Measurements from ENCODE around the gene CEP350. TPM values are rescaled to one million over a fixed set of nuclear protein-coding genes. Genes with fewer than 3 reads are reported as not detected.

The CEP350 gene
- total and polyA plus RNA-seq, 10 of the 15 experiments (the other 5 are each of a cell fraction or from before 2014, with no cell fraction given), result 5.2 to 46.0 (median 23.1) TPM

GRCh38 chr1:180154325-180155181, 199.9 kb downstream of the CEP350 start, which contains the start of gene QSOX1 (continued):
- peak; percentile 72 for TF ChIP-seq NKRF (conservative IDR thresholded peaks at IDR 0.05)
- TF ChIP-seq SRF (IDR thresholded peaks at IDR 0.05; ENCODE audit: low read depth in 2 of 2, low read length in 2 of 2), result no peak
- 0 out of 2 replicates have a peak, but pooled peaks have one; percentile 41 for TF ChIP-seq STAT1 (conservative IDR thresholded peaks at IDR 0.05)
- TF ChIP-seq TAF1 (IDR thresholded peaks at IDR 0.05; ENCODE audit: borderline replicate concordance, low read depth, low read length), result peak; percentile 47; the same call in 1 of the 2 replicates
- peak; percentile 87 for TF ChIP-seq IKZF1 (conservative IDR thresholded peaks at IDR 0.05)
- TF ChIP-seq CHD1 (IDR thresholded peaks at IDR 0.05; ENCODE audit: low read depth, low read length), result no peak
- TF ChIP-seq KDM1A (IDR thresholded peaks at IDR 0.05; ENCODE audit: borderline replicate concordance), result no peak
- TF ChIP-seq GATAD2B (conservative IDR thresholded peaks at IDR 0.05; ENCODE audit: low read depth), result peak; percentile 45
- TF ChIP-seq IKZF2 (IDR thresholded peaks at IDR 0.05), result peak in 1 of 2 experiments; percentile 47; a peak in 2 of 4 replicates
- TF ChIP-seq PKNOX1 (IDR thresholded peaks at IDR 0.05), result no peak
- TF ChIP-seq ZNF687 (IDR thresholded peaks at IDR 0.05), result no peak; the same call in 1 of the 2 replicates
- no peak for TF ChIP-seq JUNB (IDR thresholded peaks at IDR 0.05)
- TF ChIP-seq IRF5 (IDR thresholded peaks at IDR 0.05; ENCODE audit: borderline replicate concordance), result no peak
- TF ChIP-seq NR2C1 (IDR thresholded peaks at IDR 0.05), result 0 out of 2 replicates have a peak, but pooled peaks have one; percentile 17
- TF ChIP-seq MTA3 (IDR thresholded peaks at IDR 0.05; ENCODE audit: borderline replicate concordance, low read length), result 0 out of 2 replicates have a peak, but pooled peaks have one; percentile 18
- TF ChIP-seq PBX3 (IDR thresholded peaks at IDR 0.05; ENCODE audit: insufficient replicate concordance, low read depth, low read length), result no peak
- TF ChIP-seq CBX3 (IDR thresholded peaks at IDR 0.05; ENCODE audit: borderline replicate concordance, low read depth), result no peak
- no peak for TF ChIP-seq HDAC2 (IDR thresholded peaks at IDR 0.05)

Measured in GM12878 (cell line).